Calu3 (cell line): ENCODE measurements around the gene YJEFN3. TPM values are rescaled to one million over a fixed set of nuclear protein-coding genes. Genes with fewer than 3 reads are reported as not detected.

Source experiments
- BruUV-seq: library from RNA; stranded (reverse); fragments of 400-500 nt; replicated peaks from 2 replicates; lab custom pipeline; 2021; lab: Mats Ljungman, UMichigan
- CTCF ChIA-PET: fragments of 300-600 bp; sonication (Branson Sonifier 250); formaldehyde crosslinking; loops from one replicate; lab custom pipeline; 2022; ENCODE audit warnings: antibody characterized with exemption; lab: Charles Lee
- DNase-seq: peaks from one replicate; pipeline ENCODE4 v3.0.0; 2022
- H3K27ac Mint-ChIP-seq: one replicate; pipeline ENCODE4 v1.8.0; 2022; ENCODE audit warnings: mixed read lengths; ENCODE audit not compliant: unreplicated experiment
- H3K27me3 Mint-ChIP-seq: one replicate; pipeline ENCODE4 v1.8.0; 2022; ENCODE audit warnings: mixed read lengths; ENCODE audit not compliant: unreplicated experiment
- H3K36me3 Mint-ChIP-seq: one replicate; pipeline ENCODE4 v1.8.0; 2022; ENCODE audit warnings: mild to moderate bottlenecking, moderate library complexity, mixed read lengths; ENCODE audit not compliant: insufficient read depth, unreplicated experiment
- H3K4me1 Mint-ChIP-seq: one replicate; pipeline ENCODE4 v1.8.0; 2022; ENCODE audit warnings: mild to moderate bottlenecking, low read depth, mixed read lengths; ENCODE audit not compliant: unreplicated experiment
- H3K4me3 Mint-ChIP-seq: one replicate; pipeline ENCODE4 v1.8.0; 2022; ENCODE audit warnings: mild to moderate bottlenecking, low read depth, moderate library complexity, mixed read lengths; ENCODE audit not compliant: unreplicated experiment
- H3K9me3 Mint-ChIP-seq: one replicate; pipeline ENCODE4 v1.8.0; 2022; ENCODE audit warnings: low read depth, mixed read lengths; ENCODE audit not compliant: unreplicated experiment
- intact Hi-C: fragments of 100-400 bp; cut with micrococcal nuclease; formaldehyde crosslinking; loops from one replicate; pipeline ENCODE4 v1.10.0; 2022; ENCODE audit not compliant: unreplicated experiment
- total RNA-seq: library from RNA; stranded (reverse); gene quantifications from 2 replicates; pipeline ENCODE4 v1.2.3, GENCODE V29; 2022
- TF ChIP-seq, protein P1 (sequence below): fragments of 200-600 bp; IDR thresholded peaks from one replicate; pipeline ENCODE4 v1.8.0; 2022; ENCODE audit warnings: antibody characterized with exemption; ENCODE audit not compliant: unreplicated experiment

Gene YJEFN3
- total RNA-seq, 1 experiment from 2014 or later: 10.4 TPM

- Mint-ChIP-seq H3K27ac (peak overlapping the region; percentile 63), H3K9me3 (peaks cover 5% of the 10 kb centered on the region), H3K36me3 (peaks cover 21% of the 10 kb centered on the region), H3K27me3 (no peaks in the 10 kb centered on the region), H3K4me1 (peaks cover 10% of the 10 kb centered on the region), H3K4me3 (no peak overlapping the region)
- BruUV-seq: no TSS peak
- no peak for DNase-seq
- CTCF ChIA-PET: interaction anchor here (0.6 kb wide), 1 partner anchor 1459 kb away, joined by 8 read pairs; no protein-coding TSS in a partner anchor
- TF ChIP-seq, protein P1, sequence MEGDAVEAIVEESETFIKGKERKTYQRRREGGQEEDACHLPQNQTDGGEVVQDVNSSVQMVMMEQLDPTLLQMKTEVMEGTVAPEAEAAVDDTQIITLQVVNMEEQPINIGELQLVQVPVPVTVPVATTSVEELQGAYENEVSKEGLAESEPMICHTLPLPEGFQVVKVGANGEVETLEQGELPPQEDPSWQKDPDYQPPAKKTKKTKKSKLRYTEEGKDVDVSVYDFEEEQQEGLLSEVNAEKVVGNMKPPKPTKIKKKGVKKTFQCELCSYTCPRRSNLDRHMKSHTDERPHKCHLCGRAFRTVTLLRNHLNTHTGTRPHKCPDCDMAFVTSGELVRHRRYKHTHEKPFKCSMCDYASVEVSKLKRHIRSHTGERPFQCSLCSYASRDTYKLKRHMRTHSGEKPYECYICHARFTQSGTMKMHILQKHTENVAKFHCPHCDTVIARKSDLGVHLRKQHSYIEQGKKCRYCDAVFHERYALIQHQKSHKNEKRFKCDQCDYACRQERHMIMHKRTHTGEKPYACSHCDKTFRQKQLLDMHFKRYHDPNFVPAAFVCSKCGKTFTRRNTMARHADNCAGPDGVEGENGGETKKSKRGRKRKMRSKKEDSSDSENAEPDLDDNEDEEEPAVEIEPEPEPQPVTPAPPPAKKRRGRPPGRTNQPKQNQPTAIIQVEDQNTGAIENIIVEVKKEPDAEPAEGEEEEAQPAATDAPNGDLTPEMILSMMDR: no peak
- intact Hi-C loops: loop anchor here (10.0 kb wide), 1 partner anchor 424 kb away; no protein-coding TSS in a partner anchor
These were observed 2.2 kb downstream of the YJEFN3 start for GRCh38 chr19:19530889-19531288.

GRCh38 chr19:19531951-19532805, 3.5 kb downstream of the YJEFN3 start:
- Mint-ChIP-seq H3K36me3 (peaks cover 26% of the 10 kb centered on the region), H3K9me3 (peaks cover 5% of the 10 kb centered on the region), H3K4me1 (peaks cover 10% of the 10 kb centered on the region), H3K27me3 (no peaks in the 10 kb centered on the region), H3K27ac (peak overlapping the region; percentile 62), H3K4me3 (no peak overlapping the region)
- intact Hi-C loops: loop anchor here (1.0 to 10.0 kb wide), 2 partner anchors 112 to 423 kb away; no protein-coding TSS in a partner anchor
- DNase-seq: peak; percentile 79
- CTCF ChIA-PET: interaction anchor here (0.8 to 1.6 kb wide), 4 partner anchors 17 to 127 kb away, joined by 3 to 7 read pairs (median 4); partner anchors contain the start of genes GATAD2A and GMIP
- TF ChIP-seq, protein P1: peak; percentile 87
- no TSS peak for BruUV-seq

- Mint-ChIP-seq H3K4me1 (peaks cover 10% of the 10 kb centered on the region), H3K4me3 (no peak overlapping the region), H3K27ac (no peak overlapping the region), H3K27me3 (no peaks in the 10 kb centered on the region), H3K36me3 (peaks cover 31% of the 10 kb centered on the region), H3K9me3 (peaks cover 5% of the 10 kb centered on the region)
- CTCF ChIA-PET: interaction anchor here (0.7 to 1.6 kb wide), 4 partner anchors 21 to 371 kb away, joined by 3 to 7 read pairs (median 4); partner anchors contain the start of genes GATAD2A and GMIP
- BruUV-seq: no TSS peak
- TF ChIP-seq, protein P1: no peak
- intact Hi-C loops: loop anchor here (1.0 to 10.0 kb wide), 2 partner anchors 111 to 422 kb away; no protein-coding TSS in a partner anchor
- DNase-seq: no peak
These were observed 4.3 kb downstream of the YJEFN3 start for GRCh38 chr19:19532806-19533701.

- intact Hi-C loops: loop anchor here (10.0 kb wide), 1 partner anchor 421 kb away; no protein-coding TSS in a partner anchor
- CTCF ChIA-PET: no interaction called here
- Mint-ChIP-seq H3K27ac (peak overlapping the region; percentile 13), H3K9me3 (peaks cover 5% of the 10 kb centered on the region), H3K27me3 (peaks cover 8% of the 10 kb centered on the region), H3K4me1 (peaks cover 10% of the 10 kb centered on the region), H3K4me3 (no peak overlapping the region), H3K36me3 (peaks cover 31% of the 10 kb centered on the region)
- BruUV-seq: no TSS peak
- DNase-seq: no peak
- TF ChIP-seq, protein P1: no peak
These were observed 5.1 kb downstream of the YJEFN3 start for GRCh38 chr19:19533841-19534240.
